Limb (tissue), 2 donors: ENCODE measurements around the gene SLX9.
"Not testable (repeated sequence)": the region's sequence is repeated elsewhere in the genome, so short reads cannot be mapped to it uniquely, and the experiment has no call there.

ENCODE experiments used
- DNase-seq, 2 donors: peaks; one replicate each; pipeline ENCODE4 v3.0.0-alpha.2; 2016; ENCODE audit errors: extremely low spot score in 2 of 2

Gene SLX9

DNA sequence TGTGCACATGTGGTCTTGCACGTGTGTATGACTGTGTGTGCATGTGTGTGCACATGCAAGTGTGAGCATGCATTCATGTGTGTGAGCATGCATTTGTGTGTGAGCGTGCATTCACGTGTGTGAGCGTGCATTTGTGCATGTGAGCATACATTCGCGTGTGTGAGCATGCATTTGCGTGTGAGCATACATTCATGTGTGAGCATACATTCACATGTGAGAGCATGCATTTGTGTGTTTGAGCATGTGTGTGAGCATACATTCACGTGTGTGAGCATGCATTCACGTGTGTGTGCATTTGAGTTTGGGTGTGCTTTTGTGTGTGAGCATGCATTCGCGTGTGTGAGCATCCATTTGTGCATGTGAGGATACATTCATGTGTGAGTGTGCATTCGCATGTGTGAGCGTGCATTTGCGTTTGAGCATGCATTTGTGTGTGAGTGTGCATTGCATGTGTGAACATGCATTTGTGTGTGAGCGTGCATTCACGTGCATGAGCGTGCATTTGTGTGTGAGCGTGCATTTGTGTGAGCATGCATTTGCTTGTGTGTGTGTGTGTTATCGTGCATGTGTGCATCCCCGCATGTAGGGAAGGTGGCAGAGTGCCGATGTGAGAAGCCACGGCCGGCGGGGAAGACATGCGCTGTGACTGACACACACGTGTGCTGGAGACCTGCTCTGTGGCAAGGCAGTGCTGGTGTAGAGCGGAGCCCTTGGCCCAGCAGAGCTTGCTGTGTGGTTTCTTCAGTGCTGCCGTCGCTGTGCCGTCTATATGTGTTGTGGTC lies 37.4 kb upstream of the SLX9 start:
- DNase-seq = no peak

DNA sequence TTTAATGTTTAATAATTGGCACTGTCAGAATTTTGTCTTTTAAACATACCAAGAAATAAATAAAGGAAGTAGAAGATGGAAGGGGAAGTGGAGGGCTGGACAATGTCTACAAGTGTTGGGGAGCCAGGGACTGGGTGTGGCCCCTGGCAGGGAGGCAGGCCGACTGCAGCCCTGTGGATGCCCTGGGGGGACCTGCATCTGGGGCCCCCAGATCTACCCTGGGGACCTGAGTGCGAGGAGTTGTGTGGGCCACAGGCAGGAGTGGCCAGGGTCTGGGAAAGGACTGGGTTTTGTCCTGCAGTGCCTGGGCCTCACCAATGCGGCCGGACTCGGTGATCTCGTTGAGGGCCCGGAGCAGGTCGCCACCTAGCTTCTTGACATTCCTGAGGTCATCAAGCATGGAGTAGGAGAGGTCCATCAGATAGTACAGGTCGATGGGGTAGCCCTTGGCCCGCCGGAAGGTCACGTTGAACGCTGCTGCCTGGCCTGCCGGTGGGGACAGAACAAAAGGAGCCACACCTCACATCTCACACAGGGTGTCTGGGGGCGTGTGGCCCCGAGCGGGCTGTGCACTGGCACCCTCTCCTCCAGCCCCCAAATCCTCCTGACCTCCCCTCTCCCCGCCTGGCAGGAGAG lies 36.7 kb upstream of the SLX9 start:
- DNase-seq = no peak

DNA sequence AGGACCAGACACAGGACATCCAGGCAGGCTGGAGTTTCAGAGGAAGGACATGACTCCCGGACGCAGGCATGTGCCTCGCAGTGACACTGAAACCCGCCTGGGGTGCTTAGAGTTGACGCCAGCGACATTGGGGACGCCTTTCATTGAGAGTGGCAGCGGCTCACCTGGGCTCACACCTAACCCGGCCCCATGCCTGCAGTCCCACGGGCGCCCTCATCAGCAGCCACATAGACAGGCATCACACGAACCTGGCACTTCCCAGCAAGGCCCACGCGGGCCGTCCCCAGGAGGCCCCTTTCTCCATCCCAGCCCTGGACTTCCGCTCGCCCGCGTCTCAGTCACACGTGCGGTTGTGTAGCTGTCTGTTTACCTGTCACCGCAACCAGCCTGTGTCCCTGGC lies 36.1 kb upstream of the SLX9 start:
- DNase-seq = no peak

DNA sequence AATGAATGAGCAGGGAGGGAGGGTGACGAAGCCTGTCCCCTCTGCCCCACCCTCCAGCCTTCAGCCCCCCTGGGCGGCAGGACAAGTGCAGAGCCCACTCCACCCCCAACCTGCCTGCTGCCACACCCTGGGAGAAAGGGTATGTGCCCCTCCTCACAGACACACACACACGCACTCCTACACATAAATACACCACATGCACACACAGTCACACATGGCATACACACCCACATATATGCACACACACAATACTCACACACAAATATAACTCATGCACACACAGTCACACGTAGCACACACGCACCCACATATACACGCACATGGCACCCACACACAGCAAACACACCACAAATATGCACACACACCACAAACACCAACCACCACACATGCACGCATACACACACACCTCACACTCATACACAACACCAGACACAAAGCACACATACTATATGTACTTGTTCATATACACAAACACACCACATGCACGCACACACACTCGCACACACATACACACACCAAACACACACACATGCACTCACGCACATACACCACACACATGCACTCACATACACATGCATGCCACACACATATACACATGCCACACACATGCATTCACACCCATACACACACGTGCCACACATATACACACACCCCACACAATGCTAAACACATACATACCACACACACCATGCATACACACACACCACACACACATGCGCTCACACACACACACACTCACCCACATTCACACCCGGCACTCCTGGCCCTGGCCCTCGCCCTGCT lies 35.5 kb upstream of the SLX9 start:
- DNase-seq = no peak

DNA sequence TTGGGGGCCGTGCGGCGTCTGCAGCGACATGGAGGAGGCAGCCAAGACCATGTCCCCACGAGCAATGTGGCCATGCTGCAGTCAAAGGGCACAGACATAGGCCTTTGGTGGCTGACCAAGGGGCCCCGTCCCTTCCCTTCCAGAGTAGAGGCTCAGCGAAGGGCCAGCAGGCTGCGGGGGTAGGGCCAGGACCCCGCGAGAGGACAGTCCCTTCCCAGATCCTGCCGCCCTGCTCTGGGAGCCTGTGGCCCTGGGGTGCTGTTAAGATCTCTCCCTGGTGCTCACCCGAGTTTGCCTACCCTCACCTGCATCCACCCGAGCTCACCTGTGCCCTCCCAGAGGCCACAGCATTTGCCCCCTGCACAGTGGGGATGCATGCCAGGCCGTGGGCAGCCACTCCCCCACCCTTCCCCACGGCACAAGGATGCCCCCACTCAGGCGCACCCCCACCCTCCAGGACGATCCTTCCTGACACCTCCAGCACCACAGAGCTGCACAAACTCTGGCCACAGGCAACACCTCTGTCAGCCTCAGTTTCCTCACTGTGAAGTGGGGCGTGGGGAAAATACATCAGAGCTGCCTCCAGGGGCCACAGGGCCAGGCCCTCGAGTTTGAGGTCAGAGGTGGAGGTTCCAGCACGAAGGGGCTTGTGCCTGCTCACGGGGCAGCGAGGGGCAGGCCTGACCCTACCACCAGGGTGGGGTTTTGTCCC lies 34.7 kb upstream of the SLX9 start:
- no peak for DNase-seq

DNA sequence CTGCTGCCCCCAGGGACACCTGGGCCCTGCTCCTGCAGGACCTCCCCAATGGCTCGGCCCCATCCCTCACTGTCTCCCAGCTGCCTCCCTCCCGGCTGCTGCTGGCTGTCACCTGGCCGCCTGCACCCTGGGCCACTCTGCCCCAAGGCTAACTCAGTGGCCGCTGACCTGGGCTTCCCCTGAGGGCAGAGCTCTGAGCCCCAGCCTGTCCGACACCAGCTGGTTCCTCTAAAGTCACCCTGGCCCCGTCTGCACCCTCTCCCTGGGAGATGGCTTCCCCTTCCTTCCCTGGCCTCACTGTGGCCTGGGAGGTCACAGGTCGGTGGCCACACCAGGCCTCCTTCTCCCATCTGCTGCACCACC lies 34.1 kb upstream of the SLX9 start:
- no peak for DNase-seq

DNA sequence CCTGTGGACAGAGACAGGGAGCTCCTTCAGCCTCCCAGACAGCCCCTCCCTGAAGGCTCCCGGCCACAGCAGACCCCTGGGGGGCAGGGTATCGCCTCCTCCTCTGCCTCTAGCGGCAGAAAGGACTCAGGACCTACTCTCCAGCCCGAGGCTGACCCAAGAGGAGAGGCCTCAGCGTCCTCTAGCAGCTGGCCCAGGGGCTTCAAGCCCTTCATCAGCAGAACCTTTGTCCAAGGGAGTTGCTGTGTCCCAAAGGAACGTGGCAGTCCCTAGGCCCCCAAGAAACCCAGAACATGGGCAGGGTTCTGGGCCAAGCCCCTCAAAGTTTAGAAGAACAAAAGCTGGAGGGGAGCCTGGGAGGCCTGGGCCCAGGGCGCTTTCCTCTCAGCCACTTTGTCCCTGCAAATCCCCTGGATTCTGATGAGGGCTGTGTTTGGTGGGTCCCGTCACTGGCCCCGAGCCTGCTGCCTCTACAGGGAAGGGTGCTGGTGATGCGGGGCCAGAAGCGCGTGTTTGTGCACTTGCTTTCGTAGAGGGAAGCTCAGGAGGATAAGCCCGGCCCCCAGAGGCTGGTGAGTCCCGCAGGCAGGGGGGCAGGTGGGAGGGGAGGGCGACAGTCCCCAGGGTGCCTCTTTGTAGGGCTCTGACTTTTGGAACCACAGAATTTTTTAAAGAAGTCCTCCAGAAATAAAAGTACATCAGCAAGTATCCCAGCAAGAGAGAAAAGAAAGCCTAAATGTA lies 32.4 kb upstream of the SLX9 start:
- no peak for DNase-seq

DNA sequence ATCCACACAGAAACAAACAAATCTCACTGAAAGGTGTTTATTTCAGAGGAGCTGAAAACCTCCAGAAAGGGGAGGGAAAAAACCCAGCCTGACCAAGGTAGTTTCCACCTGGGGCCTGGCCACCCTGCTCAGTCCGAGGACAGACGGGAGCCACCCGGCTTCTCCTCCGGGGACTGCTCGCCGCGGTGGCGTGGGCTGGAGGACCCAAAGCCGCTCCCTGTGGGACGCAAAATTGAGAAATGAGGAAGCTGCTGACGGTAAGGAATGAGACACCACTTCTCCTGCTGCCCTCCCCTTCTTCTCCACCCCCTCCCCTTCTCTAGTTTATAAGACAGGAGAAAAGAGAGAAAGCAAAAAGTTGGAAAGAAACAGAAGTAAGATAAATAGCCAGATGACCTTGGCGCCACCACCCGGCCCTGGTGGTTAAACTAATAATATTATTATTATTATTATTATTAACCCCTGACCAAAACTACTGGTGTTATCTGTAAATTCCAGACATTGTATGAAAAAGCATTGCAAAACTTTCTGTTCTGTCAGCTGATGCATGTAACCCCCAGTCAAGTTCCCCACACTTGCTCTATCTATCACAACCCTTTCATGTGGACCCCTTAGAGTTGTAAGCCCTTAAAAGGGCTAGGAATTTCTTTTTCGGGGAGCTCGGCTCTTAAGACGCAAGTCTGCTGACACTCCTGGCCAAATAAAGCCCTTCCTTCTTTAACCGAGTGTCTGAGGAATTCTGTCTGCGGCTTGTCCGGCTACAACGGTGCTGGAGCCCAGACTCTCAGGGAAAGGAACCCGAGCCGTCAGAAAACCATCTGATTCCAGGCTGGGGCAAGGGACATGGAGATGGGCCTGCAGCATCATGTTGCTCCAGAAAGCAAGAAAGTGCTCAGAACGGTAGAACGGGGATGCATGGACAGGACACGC lies 31.6 kb upstream of the SLX9 start:
- DNase-seq = no peak

DNA sequence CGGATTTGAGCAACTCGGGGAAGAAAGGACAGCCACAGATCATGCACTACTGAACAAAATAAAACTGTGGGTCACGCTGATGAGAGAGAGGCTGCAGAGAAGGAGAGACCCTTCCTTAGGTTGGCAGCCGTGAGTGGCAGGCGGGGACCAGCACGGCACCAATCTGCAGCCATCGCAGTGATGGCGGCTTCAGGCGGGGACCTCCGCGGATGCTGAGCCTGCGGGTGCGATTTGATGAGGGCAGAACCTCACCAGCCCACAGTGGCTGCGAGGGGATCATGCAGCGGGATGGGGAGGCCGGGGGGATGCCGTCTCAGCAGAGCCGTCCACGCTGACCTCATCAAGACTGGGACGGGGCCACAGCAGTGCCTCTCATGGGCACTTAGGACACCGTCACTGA lies 30.9 kb upstream of the SLX9 start:
- no peak for DNase-seq

DNA sequence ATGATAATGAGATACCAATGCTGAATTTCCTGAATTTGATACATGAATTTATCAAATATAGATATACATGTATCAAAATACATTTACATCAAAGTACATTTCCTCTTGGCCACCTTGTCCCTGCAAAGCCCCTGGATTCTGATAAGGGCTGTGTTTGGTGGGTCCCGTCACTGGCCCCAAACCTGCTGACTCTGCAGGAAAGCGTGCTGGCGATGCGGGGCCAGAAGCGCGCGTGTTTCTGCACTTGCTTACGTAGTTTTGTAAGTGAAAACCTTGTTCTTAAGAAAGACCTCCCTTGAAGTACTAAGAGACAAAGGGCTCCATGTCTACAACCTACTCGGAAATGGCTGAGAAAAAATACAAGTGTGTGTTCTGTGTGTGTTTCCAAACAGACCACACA lies 30.1 kb upstream of the SLX9 start:
- no peak for DNase-seq

DNA sequence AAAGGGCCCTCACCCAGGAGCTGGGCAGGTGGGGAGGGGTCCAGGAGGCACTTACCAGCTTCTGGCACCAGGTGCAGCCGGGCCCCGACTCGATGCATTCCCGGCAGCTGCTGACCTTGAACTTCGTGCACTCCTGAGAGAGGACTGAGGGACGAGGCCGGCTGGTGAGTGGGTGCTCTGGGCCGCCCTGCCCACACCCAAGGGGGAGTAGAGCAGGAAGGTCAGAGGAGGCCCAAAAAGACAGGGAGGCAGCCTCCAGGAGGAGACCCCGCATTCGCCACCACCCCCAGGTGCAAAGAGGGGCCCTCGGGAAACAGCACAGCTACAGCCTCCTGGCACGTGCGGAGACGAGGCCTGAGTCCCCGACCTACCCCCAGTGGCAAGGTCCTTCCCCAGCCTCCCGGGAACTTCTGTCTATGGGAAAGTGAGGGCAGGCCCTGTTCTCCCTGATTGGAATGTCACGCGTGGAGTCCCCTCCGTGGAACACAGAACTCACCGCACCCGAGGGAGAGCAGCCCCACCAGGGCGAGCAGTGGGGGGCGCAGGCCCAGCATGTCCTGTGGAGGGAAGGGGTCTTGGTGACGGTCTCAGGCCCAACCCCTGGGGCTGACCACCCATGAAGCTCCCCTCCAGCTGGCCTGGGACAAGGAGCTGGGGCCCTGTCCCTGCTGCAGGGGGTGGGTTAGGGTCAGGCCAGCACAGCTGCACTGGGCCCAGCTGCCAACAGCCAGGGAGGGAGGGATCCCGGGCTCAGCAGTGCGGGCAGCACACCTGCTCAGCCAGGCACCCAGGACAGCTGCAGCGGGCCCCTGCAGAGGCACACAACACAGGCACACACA lies 29.4 kb upstream of the SLX9 start:
- no peak for DNase-seq

DNA sequence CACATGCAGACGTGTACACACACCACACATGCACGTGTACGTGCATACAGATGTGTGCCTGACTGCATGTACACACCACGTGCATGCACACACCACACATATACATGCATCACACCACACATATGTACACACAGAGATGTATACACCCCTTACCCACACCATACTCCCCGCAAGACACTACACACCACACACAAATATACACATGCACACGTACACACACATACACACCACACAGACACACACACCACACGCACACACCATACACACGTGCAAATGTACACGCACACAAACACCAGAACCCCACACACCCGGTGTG lies 28.8 kb upstream of the SLX9 start:
- no peak for DNase-seq

DNA sequence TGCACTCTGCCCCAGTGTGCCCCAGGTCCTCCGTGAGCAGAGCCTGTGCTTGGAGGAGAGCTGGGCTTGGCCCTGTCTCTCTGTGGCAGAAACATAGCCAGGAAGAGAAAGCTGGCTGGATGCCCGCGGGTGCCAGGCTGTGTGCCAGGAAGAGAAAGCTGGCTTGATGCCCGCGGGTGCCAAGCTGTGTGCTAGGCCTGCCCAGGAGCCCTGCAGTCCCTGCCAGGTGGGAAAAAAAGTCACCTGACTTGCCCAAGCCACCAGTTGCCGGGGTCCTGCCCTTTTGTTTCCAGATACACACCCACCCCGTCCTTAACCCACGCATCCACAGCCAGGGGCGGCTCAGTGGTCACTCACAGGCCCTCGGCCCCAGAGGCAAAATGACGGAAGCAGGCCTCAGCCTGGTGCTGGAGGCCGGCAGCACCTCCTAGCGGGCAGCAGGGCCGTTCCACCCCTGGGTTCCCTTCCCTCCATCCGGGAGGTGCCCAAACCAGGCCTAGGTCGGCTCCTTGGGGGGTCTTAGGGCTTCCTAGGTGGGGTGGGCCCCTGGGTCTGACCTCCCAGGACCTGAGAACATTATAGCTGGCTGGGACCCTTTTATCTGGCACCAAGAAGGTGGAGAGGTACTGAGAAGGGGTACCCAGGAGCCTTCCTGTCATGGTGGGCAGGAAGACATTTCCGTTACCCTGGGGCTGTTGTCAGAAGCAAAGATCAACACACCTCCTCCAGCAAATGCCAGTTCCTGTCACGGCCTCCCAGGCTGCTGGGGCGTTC lies 28.3 kb upstream of the SLX9 start:
- peak in 1 of 2 donors; percentile 58 for DNase-seq

DNA sequence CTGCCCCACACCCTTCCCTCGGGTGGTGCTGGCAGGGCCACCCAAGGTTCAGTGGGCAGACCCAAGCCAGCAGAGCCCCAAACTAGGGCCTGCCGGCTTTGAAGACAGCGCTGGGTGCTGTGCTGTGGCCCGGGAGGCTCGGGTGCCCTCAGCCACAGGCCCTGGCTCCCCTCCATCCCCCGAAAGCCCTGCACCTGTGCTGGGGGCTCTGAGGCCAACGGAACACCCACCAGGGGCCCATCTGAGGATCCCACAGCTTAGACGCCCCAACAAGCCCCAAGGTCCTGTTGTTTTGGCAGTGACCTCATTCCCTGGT lies 27.7 kb upstream of the SLX9 start:
- DNase-seq = no peak

DNA sequence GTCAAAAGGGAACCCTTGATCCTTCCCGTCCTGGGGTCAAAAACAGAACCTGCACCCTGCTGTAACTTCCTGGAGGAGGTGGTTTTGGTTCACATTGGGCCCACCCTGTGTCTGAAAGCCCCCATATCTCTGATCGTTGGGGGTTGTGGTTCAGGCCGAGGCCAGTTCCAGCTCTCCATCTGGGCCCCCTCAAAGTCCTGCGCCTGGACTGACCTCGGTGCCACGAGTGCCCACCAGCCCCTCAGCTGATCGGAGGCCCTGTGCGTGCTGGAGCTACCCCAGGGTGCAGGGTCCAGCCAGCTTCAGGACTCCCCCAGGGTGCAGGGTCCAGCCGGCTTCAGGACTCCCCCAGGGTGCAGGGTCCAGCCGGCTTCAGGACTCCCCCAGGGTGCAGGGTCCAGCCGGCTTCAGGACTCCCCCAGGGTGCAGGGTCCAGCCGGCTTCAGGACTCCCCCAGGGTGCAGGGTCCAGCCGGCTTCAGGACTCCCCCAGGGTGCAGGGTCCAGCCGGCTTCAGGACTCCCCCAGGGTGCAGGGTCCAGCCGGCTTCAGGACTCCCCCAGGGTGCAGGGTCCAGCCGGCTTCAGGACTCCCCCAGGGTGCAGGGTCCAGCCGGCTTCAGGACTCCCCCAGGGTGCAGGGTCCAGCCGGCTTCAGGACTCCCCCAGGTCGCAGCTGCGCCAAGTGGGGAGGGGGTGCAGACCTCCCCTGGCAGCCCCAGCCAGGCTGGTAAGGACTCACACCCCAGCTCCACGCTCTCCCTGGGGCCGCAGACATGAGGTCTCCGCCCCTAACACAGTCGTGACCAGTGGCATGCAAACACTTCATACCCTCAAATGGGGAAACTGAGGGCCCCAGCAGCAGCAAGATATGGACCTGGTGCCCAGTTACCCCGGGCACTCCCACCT lies 27.1 kb upstream of the SLX9 start:
- not testable (repeated sequence) for DNase-seq

DNA sequence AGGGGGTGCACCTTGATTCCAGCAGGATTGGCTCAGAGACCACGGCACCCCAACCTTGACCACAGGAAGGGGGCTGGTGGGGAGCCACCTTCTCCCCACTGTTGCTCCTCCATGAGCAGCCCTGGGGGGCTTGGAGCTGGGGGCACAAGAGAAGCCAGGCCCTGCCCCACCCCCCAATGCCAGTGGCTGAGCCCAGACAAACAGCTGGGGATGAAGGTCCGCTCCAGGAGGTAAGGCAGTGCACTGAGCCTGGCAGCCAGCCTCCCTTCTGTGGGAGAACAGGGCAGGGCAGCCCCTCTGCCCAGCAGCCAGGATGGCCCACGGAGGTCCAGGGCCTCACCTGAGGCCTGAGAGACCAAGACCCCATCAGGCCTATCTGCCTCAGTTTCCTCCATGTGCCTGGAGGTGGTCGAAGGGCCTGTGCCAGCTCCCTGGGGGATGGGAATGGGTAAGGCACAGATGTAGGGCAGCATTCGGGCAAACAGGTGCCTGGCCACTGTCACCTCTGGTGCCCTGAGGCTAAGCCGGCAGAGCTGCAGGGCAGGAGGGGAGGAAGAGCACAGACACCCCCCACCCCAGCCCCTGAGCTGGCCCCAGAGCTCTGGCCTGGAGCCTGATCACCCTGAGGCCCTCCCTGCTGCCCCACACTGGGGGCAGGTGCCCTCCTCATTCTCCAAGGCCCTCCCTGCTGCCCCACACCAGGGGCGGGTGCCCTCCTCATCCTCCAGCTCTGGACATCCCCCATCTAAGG lies 26.2 kb upstream of the SLX9 start:
- no peak for DNase-seq
